Mucosa of rectum (tissue), 2 donors: Measurements from ENCODE around the gene FPGT.
"Not testable (repeated sequence)": the region's sequence is repeated elsewhere in the genome, so short reads cannot be mapped to it uniquely, and the experiment has no call there.

ENCODE experiments used
- H3K27ac ChIP-seq, 2 donors: one replicate each; pipeline ENCODE4 v1.7.0; 2013; ENCODE audit warnings: inconsistent platforms in 2 of 2, low read depth in 2 of 2, low read length in 2 of 2
- H3K27me3 ChIP-seq, 2 donors: one replicate each; pipeline ENCODE4 v1.7.0; 2013; ENCODE audit warnings: low read length in 2 of 2; ENCODE audit not compliant: control insufficient read depth in 2 of 2, insufficient read depth in 2 of 2
- H3K36me3 ChIP-seq, 2 donors: one replicate each; pipeline ENCODE4 v1.7.0; 2013; ENCODE audit warnings: low read length in 2 of 2; ENCODE audit not compliant: control insufficient read depth in 2 of 2, insufficient read depth in 2 of 2
- H3K4me1 ChIP-seq, 2 donors: one replicate each; pipeline ENCODE4 v1.7.0; 2013; ENCODE audit warnings: low read length in 2 of 2, mild to moderate bottlenecking in 1 of 2; ENCODE audit not compliant: control insufficient read depth in 2 of 2, insufficient read depth in 2 of 2
- H3K4me3 ChIP-seq, 2 donors: one replicate each; pipeline ENCODE4 v1.7.0; 2013; ENCODE audit warnings: low read length in 2 of 2
- H3K9ac ChIP-seq, 2 donors: one replicate each; pipeline ENCODE4 v1.7.0; 2013; ENCODE audit warnings: low read length in 2 of 2, low read depth in 1 of 2, mild to moderate bottlenecking in 1 of 2
- H3K9me3 ChIP-seq, 2 donors: one replicate each; pipeline ENCODE4 v1.7.0; 2013; ENCODE audit warnings: low read length in 2 of 2; ENCODE audit not compliant: control insufficient read depth in 2 of 2
- donor health status: healthy.
- donor health status: Normal muscosa, but diverticular disease.

The FPGT gene

GRCh38 chr1:74247881-74248528 lies 50.0 kb downstream of the FPGT start:
- no peak overlapping the region for H3K4me3 ChIP-seq
- H3K27ac ChIP-seq = no peak overlapping the region
- no peaks in the 10 kb centered on the region for H3K36me3 ChIP-seq
- no peak overlapping the region for H3K9ac ChIP-seq
- H3K4me1 ChIP-seq = no peaks in the 10 kb centered on the region
- H3K27me3 ChIP-seq = no peaks in the 10 kb centered on the region
- no peaks in the 10 kb centered on the region for H3K9me3 ChIP-seq

DNA sequence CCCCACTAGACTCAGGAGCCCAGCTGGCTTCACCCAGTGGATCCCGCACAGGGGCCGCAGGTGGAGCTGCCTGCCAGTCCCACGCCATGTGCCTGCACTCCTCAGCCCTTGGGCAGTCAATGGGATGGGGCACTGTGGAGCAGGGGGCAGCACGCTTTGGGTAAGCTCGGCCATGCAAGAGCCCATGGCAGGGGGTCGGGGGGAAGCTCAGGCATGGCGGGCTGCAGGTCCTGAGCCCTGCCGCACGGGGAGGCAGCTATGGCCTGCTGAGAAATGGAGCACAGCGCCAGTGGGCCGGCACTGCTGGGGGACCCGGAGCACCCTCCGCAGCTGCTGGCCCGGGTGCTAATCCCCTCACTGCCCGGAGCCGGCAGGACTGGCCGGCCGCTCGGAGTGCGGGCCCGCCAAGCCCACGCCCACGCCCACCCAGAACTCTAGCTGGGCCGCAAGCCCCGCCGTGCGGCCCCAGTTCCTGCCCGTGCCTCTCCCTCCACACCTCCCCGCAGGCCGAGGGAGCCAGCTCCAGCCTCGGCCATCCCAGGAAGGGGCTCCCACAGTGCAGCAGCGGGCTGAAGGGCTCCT lies 55.3 kb downstream of the FPGT start:
- H3K4me3 ChIP-seq, H3K27me3 ChIP-seq, H3K4me1 ChIP-seq, H3K27ac ChIP-seq, H3K36me3 ChIP-seq, H3K9me3 ChIP-seq, H3K9ac ChIP-seq: not testable (repeated sequence)
